Testis (tissue), 3 donors: ENCODE results near the gene CRLF1. TPM values are rescaled to one million over a fixed set of nuclear protein-coding genes. Genes with fewer than 3 reads are reported as not detected.
A peak's percentile ranks its signal among the peaks of the same experiment; 100 is the strongest.

Experiments used
- DNase-seq: peaks from one replicate; pipeline ENCODE4 v3.0.0-alpha.2; 2019
- H3K27ac ChIP-seq, 2 donors: fragments of 200-600 bp; sonication (generic); one replicate each; pipeline ENCODE4 v1.5.1; 2019
- H3K27me3 ChIP-seq: fragments of 200-600 bp; sonication (generic); one replicate; pipeline ENCODE4 v1.5.1; 2019
- H3K36me3 ChIP-seq: fragments of 200-600 bp; sonication (generic); one replicate; pipeline ENCODE4 v1.5.1; 2017; ENCODE audit warnings: low read depth; ENCODE audit errors: missing control alignments
- H3K4me1 ChIP-seq: fragments of 200-600 bp; sonication (generic); one replicate; pipeline ENCODE4 v1.5.1; 2019
- H3K4me3 ChIP-seq, 2 donors: fragments of 200-600 bp; sonication (generic); one replicate each; pipeline ENCODE4 v1.5.1; 2017 to 2019
- H3K9me3 ChIP-seq: fragments of 200-600 bp; sonication (generic); one replicate; pipeline ENCODE4 v1.5.1; 2017
- POLR2A ChIP-seq: fragments of 450-650 bp; IDR thresholded peaks from one replicate; pipeline ENCODE4 v1.6.1; 2017; ENCODE audit warnings: antibody characterized with exemption, mild to moderate bottlenecking, moderate library complexity
- WGBS, 2 donors: methylation state at CpG; one replicate each; pipeline ENCODE4 v1.1.5; 2018; 5-methylcytosine and 5-hydroxymethylcytosine counted together
- intact Hi-C: fragments of 100-400 bp; cut with DNase I; formaldehyde crosslinking; loops from one replicate; pipeline ENCODE4 v1.15.1; 2023; ENCODE audit warnings: low total_unique reads
- polyA plus RNA-seq: library from polyadenylated mRNA; stranded (reverse); fragments of 350-450 nt; fragmentation: Illumina TruSeq; extraction: RNeasy Lipid Tissue Mini Kit (QIAGEN cat#74804); gene quantifications from one replicate; pipeline ENCODE4 v1.2.3, GENCODE V29; 2014; ENCODE audit warnings: low read depth, low replicate concordance; ENCODE audit not compliant: insufficient read depth
- small RNA-seq, 2 donors: library from RNA; depleted of rRNA; stranded (forward); fragments of <200 nt; gene quantifications; one replicate each; pipeline ENCODE3, GENCODE V24; 2016
- total RNA-seq, 2 donors: library from RNA; depleted of rRNA; stranded (reverse); fragments of >200 nt; gene quantifications; one replicate each; pipeline ENCODE4 v1.2.3, GENCODE V29; 2016
- TF ChIP-seq, protein P1 (sequence below), 3 experiments: fragments of 450-650 bp in 2 of 3; fragments of 200-600 bp in 1 of 3; sonication (generic) in 1 of 3; IDR thresholded peaks; one replicate each; pipeline ENCODE4 v1.5.1; 2016 to 2019; ENCODE audit warnings: antibody characterized with exemption in 3 of 3, mild to moderate bottlenecking in 2 of 3, moderate library complexity in 1 of 3

The CRLF1 gene
- total and polyA plus RNA-seq, 3 donors from 2014 or later = 4.3 to 8.7 (median 5.3) TPM

DNA sequence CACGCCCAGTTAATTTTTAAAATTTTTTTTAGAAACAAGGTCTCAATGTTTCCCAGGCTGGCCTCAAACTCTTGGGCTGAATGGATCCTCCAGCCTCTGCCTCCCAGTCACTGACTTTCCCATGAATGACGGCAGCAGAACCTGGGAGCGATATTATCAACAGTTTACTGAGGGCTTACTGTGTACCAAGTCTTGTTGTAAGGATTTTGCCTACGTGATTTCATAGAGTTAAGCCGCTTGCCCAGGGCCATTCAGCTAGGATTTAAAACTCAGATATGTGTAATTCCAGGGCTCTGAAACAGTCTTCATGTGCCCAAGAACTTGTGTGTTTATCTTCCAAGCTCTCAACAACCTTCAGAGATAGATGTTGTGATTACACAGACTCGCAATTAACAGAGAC lies 55.0 kb downstream of the CRLF1 start:
- no peak overlapping the region for H3K27ac ChIP-seq
- H3K9me3 ChIP-seq = no peaks in the 10 kb centered on the region
- no peaks in the 10 kb centered on the region for H3K4me1 ChIP-seq
- 74% methylated on average over 5 to 6 of the region's 6 CpGs for WGBS, 2 donors
- H3K4me3 ChIP-seq = no peak overlapping the region
- TF ChIP-seq, protein P1, sequence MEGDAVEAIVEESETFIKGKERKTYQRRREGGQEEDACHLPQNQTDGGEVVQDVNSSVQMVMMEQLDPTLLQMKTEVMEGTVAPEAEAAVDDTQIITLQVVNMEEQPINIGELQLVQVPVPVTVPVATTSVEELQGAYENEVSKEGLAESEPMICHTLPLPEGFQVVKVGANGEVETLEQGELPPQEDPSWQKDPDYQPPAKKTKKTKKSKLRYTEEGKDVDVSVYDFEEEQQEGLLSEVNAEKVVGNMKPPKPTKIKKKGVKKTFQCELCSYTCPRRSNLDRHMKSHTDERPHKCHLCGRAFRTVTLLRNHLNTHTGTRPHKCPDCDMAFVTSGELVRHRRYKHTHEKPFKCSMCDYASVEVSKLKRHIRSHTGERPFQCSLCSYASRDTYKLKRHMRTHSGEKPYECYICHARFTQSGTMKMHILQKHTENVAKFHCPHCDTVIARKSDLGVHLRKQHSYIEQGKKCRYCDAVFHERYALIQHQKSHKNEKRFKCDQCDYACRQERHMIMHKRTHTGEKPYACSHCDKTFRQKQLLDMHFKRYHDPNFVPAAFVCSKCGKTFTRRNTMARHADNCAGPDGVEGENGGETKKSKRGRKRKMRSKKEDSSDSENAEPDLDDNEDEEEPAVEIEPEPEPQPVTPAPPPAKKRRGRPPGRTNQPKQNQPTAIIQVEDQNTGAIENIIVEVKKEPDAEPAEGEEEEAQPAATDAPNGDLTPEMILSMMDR (IDR thresholded peaks at IDR 0.05) = no peak
- TF ChIP-seq POLR2A = no peak
- H3K27me3 ChIP-seq = no peaks in the 10 kb centered on the region
- intact Hi-C loops = no loop called here
- no peak for DNase-seq
- H3K36me3 ChIP-seq = no peaks in the 10 kb centered on the region

DNA sequence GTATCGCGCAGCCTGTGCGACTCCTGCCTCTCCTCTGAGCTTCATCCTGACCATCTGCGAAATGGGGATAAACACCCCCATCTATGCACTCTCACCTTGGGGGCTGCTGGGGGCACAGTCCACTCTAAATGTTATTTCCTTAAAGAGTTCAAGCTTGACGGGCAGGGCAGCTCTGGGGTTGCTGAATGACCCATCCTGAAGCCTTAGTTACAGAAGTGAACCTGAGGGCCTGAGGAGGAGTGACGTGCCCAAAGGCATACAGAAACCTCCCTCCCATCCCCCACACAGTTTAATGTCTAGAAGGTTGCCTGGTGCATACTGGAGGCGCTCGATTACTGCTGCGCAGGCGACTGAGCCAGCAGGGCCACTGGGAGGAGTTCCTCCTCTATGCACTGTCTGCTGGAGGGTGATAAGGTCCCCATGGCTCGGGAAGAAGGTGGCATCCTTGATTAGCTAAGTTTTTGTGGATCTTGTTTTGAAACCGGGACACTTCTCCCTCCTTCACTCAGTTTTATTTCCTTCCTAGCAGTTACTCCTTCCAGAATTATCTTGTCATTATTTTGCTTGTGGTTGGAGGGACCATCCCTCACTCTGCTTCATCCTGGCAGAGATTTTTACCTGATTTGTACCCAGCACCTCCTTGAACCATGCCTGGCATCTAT lies 62.7 kb downstream of the CRLF1 start:
- TF ChIP-seq, protein P1 (IDR thresholded peaks at IDR 0.05) = no peak
- no peak for TF ChIP-seq POLR2A
- no peaks in the 10 kb centered on the region for H3K36me3 ChIP-seq
- no peaks in the 10 kb centered on the region for H3K9me3 ChIP-seq
- intact Hi-C loops = no loop called here
- H3K4me1 ChIP-seq = peaks cover 13% of the 10 kb centered on the region
- H3K4me3 ChIP-seq = peak overlapping the region; percentile 78 to 79
- peak; percentile 48 for DNase-seq
- WGBS, 2 donors = 5 to 8% methylated on average over 8 to 12 of the region's 12 CpGs
- peak overlapping the region; percentile 91 to 92 for H3K27ac ChIP-seq
- H3K27me3 ChIP-seq = no peaks in the 10 kb centered on the region

Small RNA genes lying within 50 kb of the gene (small RNA-seq; reads per million reads assigned to genes)
- gene RN7SL155P = 0 reads per million in 2 donors

Other genes starting within 250 kb of the CRLF1 start
- 1 to 10 TPM in 1 of 2 donors, under 1 TPM in 1; 0.93 to 2.5 TPM for gene GDF15, start 220.6 kb downstream of the CRLF1 start, total RNA-seq
- 1.0 TPM for gene GDF15, start 220.6 kb downstream of the CRLF1 start, polyA plus RNA-seq
- gene LRRC25, start 209.2 kb downstream of the CRLF1 start, total RNA-seq = 1 to 10 TPM; 1.6 to 4.0 TPM
- 3.4 TPM for gene LRRC25, start 209.2 kb downstream of the CRLF1 start, polyA plus RNA-seq
- gene SSBP4, start 187.4 kb downstream of the CRLF1 start, total RNA-seq = 100 to 1,000 TPM in 1 of 2 donors, 10 to 100 TPM in 1; 90.3 to 118 TPM
- 80.5 TPM for gene SSBP4, start 187.4 kb downstream of the CRLF1 start, polyA plus RNA-seq
- gene ISYNA1, start 168.7 kb downstream of the CRLF1 start, total RNA-seq = 1,000 to 10,000 TPM in 1 of 2 donors, 100 to 1,000 TPM in 1; 1,000 to 1,122 TPM
- 493 TPM for gene ISYNA1, start 168.7 kb downstream of the CRLF1 start, polyA plus RNA-seq
- gene ELL, start 84.7 kb downstream of the CRLF1 start, total RNA-seq = 10 to 100 TPM; 75.8 to 76.1 TPM
- 48.0 TPM for gene ELL, start 84.7 kb downstream of the CRLF1 start, polyA plus RNA-seq
- 100 to 1,000 TPM; 587 to 614 TPM for gene FKBP8, start 63.2 kb downstream of the CRLF1 start, total RNA-seq
- 571 TPM for gene FKBP8, start 63.2 kb downstream of the CRLF1 start, polyA plus RNA-seq
- gene KXD1, start 48.9 kb downstream of the CRLF1 start, total RNA-seq = 100 to 1,000 TPM; 124 to 133 TPM
- 163 TPM for gene KXD1, start 48.9 kb downstream of the CRLF1 start, polyA plus RNA-seq
- gene UBA52, start 34.9 kb downstream of the CRLF1 start, total RNA-seq = 100 to 1,000 TPM; 475 to 508 TPM
- 1,038 TPM for gene UBA52, start 34.9 kb downstream of the CRLF1 start, polyA plus RNA-seq
- gene REX1BD, start 18.0 kb downstream of the CRLF1 start, total RNA-seq = 10 to 100 TPM; 44.3 to 58.7 TPM
- gene REX1BD, start 18.0 kb downstream of the CRLF1 start, polyA plus RNA-seq = 14.5 TPM
- 1 to 10 TPM; 4.3 to 7.0 TPM for gene TMEM59L, start 6.1 kb upstream of the CRLF1 start, total RNA-seq
- 4.5 TPM for gene TMEM59L, start 6.1 kb upstream of the CRLF1 start, polyA plus RNA-seq
- 10 to 100 TPM; 16.5 to 32.3 TPM for gene KLHL26, start 30.2 kb upstream of the CRLF1 start, total RNA-seq
- 10.6 TPM for gene KLHL26, start 30.2 kb upstream of the CRLF1 start, polyA plus RNA-seq
- 10 to 100 TPM; 28.1 to 32.1 TPM for gene CRTC1, start 76.9 kb upstream of the CRLF1 start, total RNA-seq
- 15.6 TPM for gene CRTC1, start 76.9 kb upstream of the CRLF1 start, polyA plus RNA-seq
- 1 to 10 TPM; 3.8 to 7.1 TPM for gene COMP, start 184.5 kb upstream of the CRLF1 start, total RNA-seq
- gene COMP, start 184.5 kb upstream of the CRLF1 start, polyA plus RNA-seq = 23.4 TPM
- 100 to 1,000 TPM; 176 to 188 TPM for gene UPF1, start 225.2 kb upstream of the CRLF1 start, total RNA-seq
- 99.0 TPM for gene UPF1, start 225.2 kb upstream of the CRLF1 start, polyA plus RNA-seq